T-helper 9 cell (primary cell): ENCODE data around the gene SDR39U1.

Experiments
- DNase-seq: peaks from one replicate; pipeline ENCODE4 v3.0.0-alpha.2; 2020

SDR39U1 gene

GRCh38 chr14:24408764-24409163 lies 33.8 kb downstream of the SDR39U1 start:
- DNase-seq = no peak

GRCh38 chr14:24407608-24408325 lies 34.8 kb downstream of the SDR39U1 start:
- DNase-seq = no peak

- no peak for DNase-seq
Observed at GRCh38 chr14:24406416-24406815, 36.2 kb downstream of the SDR39U1 start.

GRCh38 chr14:24404814-24405213 lies 37.8 kb downstream of the SDR39U1 start:
- no peak for DNase-seq

GRCh38 chr14:24403294-24403998 lies 39.1 kb downstream of the SDR39U1 start:
- DNase-seq = no peak

- no peak for DNase-seq
Observed at GRCh38 chr14:24401810-24402702, 40.5 kb downstream of the SDR39U1 start.

- DNase-seq = no peak
Observed at GRCh38 chr14:24399999-24400718, 42.4 kb downstream of the SDR39U1 start.

- DNase-seq = no peak
Observed at GRCh38 chr14:24399447-24399822, 43.1 kb downstream of the SDR39U1 start.

GRCh38 chr14:24398653-24399446 lies 43.7 kb downstream of the SDR39U1 start, which contains the start of gene NYNRIN:
NYNRIN (plus strand) TSS chr14:24399003; CDS start chr14:24399247, 244 bp downstream.
- peak; percentile 22 for DNase-seq

GRCh38 chr14:24398293-24398652 lies 44.3 kb downstream of the SDR39U1 start:
- DNase-seq = no peak

- DNase-seq = no peak
Observed at GRCh38 chr14:24397639-24398292, 44.8 kb downstream of the SDR39U1 start.

- DNase-seq = no peak
Observed at GRCh38 chr14:24395609-24396582, 46.7 kb downstream of the SDR39U1 start.

GRCh38 chr14:24394275-24394674 lies 48.3 kb downstream of the SDR39U1 start:
- no peak for DNase-seq

GRCh38 chr14:24392325-24393091 lies 50.1 kb downstream of the SDR39U1 start:
- DNase-seq = no peak

- DNase-seq = no peak
Observed at GRCh38 chr14:24390701-24391468, 51.7 kb downstream of the SDR39U1 start.
